GM19467 (cell line): ENCODE measurements around the gene ANKS4B.
"Not testable (repeated sequence)": the region's sequence is repeated elsewhere in the genome, so short reads cannot be mapped to it uniquely, and the experiment has no call there.

ENCODE experiments used
- ATAC-seq: cut with Tn5 transposase; IDR thresholded peaks from one replicate; pipeline ENCODE4 v1.9.1; 2021; ENCODE audit warnings: mild to moderate bottlenecking, moderate library complexity; ENCODE audit not compliant: unreplicated experiment

ANKS4B gene

DNA sequence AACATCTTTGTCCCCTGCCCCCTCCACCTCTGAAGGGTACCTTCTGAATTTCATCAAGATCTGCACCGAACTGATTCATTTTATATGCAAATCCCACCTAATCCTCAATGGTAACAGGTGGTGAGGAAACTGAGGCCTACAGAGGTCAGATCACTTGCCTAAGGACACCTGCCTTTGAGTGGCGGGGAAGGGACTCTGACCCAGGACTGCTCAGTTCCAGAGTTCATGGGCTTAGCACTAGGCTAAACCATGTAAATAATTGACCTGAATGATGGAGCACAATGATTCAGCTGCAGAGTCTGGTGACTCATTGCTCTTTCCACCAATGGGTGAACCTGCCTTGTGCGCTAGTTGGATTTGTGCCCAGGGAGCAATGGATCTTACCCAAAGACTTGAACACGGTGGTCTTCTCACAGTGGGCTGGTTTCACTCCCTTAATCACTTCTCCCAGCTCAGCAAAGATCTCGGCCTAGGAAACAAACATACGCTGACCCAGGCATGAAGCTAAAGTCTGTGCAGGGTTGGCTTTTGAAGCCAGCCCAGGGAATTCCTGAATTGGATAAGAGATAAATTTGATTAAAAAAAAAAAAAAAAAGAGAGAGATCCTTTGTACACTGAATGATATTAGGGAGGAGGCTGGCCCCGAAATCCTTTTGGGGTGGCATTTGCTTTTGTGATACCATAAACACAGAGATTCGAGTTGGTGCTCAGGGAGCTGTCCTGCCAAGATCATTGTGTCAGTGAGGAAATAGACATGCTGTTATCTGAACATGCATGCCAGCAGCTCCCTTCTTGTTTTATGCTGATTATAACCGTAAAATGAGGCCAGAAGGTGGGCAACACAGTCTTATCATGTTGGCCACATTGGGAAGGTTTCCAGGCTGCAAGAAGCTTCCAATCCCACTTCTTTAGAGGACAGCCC is 27.6 kb downstream of the ANKS4B start:
- no peak for ATAC-seq

DNA sequence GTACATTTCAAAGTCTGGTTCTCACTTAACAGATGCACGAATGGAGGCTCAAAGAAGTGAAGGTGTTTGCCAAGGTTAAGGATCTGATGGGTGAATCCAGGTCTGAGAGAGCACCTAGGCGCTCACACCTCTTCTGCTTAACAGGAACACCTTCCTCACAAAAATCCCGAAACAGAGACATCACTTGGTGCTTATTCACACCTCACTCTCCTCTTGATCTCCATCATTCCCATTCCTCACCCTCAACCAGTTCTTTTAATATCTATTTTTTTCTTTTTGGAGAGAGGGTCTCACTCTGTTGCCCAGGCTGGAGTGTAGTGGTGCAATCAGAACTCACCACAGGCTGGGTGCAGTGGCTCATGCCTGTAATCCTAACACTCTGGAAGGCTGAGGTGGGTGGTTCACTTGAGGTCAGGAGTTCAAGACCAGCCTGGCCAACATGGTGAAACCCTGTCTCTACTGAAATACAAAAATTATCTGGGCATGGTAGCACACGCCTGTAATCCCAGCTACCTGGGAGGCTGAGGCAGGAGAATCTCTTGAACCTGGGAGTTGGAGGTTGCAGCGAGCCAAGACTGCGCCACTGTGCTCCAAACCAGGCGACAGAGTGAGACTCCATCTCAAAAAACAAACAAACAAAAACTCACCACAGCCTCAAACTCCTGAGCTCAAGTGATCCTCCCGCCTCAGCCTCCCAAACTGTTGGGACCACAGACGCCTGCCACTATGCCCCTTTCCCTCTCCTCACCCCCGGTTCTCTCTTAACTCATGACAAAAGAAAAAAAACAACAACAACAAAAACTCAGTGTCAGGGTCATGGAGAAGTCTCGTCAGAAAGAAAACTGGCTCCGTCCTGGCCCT is 29.5 kb downstream of the ANKS4B start:
- ATAC-seq, result no peak

DNA sequence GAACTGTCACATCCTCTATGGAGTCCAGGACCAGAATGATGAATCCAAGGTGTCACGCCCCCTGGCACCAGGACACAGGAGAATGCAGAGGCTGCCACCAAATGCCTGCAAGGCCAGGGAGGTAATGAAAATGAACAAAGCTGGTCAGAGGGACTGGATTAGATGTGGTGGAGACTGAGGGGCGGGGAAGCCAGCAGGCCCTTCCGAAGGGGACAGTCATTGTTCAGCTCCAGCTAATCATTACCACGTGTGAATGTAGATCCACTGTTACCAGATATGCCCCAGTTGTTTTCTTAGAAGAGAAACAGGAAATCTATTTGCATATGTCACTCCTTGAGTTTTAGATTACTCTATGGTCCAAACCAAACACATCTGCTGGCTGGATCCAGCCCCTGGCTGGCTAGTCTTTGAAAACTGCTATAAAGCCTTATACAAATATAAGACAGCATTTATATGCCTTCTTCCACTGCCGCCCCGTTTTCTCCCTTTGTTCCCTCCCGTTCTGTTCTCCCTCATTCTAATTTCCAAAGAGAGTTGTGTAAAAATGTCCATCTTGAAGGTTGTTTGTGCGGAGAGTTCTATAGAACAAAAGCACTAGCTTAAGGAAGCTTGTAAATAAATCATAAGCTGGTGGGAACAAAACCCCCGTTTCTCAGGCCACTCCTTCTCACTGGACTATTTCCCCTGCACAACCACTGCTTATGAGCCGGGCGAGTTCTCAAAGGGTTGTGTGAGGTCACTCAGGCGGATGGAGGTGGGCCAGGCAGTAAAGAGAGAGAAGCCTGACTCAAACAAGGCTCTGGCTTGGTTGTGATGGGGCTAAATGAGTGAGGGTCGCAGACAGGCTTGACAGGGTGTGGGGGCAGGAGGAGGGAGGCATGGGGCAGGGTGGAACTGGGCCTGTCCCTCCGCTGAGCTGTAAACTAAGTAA is 30.4 kb downstream of the ANKS4B start:
- ATAC-seq, result peak; percentile 76

DNA sequence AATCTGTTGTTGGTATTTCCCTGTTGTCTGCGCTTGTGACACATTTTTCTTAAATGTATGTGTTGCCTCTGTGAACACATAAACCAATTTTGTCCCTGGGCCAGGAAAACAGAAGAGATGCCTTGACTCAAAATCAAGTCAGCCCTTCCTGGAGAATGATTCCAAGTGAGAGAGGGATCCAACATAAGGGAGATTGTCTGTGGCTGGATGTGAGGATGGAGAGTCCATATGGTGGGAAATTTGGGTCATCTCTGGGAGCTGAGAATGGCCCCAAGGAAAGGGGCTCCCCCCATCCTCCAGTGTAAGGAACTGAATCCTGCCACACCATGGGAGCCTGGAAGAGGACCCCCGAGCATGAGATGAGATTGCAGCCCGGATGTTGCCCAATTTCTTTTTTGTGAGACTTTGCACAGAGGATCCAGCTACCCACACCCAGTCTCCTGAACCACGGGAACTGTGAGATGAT is 31.1 kb downstream of the ANKS4B start:
- no peak for ATAC-seq

DNA sequence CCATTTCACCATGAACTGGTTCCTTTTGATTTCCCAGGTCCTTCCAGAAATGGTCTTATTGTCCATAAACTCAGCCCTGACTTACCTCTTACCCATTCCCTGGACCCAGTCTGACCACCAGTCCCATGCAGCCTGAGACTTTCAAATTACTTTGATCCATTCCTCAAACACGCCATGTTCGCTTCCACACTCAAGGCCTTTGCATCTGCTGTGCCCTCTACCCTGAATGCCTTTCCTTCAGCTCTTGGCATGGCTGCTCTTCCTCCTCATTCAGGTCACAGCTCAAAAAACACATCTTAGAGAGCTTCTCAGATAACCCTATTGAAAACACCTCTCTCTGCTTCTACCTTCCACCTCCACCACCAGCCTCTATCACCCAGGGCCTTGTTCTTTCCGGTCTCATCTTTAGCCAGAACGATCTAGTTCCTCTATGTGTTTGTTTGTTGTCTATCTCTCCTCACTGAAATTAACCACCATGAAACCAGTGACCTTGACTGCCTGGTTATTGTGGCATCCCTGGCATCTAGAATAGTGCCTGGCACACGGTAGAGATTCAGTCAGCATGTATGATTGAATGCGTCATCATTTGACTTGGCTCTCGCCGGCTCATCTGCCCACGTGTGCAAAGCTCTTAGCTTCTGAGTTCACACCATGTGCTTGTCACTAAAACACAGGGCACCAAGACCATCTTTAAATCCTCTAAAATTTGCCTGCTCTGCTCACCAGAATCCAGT is 31.8 kb downstream of the ANKS4B start:
- ATAC-seq, result no peak

DNA sequence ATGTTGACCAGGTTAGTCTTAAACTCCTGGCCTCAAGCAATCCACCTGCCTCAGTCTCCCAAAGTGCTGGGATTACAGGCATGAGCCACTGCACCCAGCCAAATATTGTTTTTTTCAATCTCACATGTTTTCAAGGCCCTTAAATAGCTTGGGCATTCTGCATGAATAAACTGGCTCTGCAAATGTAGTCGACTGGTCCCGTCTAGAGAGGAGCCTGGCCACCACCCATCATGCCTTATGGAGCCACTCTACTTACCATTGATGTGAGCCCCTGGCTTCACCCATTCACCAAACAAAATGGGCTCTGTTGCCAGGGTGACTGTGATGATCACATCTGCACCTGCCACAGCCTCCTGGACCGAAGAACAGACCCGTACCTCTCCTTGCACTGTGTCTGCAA is 33.8 kb downstream of the ANKS4B start:
- no peak for ATAC-seq

DNA sequence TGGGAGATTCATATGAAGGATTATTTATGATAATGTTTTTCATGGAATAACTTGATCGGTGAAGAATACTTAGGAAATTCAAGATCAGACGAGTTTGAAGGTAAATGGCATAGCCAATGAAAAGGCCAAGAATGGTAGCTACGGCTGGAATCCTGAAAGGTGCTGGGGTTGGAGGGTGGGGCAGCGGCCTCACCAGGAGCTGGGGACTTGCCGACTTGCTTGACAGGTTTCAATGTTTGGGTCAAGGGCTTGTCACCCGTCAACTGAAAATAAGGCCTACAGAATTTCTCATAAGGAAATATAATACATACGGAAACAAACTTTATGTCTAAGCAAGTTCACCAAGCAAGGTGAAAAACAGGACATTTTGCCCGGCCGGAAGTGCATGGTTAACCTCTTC is 34.7 kb downstream of the ANKS4B start:
- ATAC-seq, result no peak

DNA sequence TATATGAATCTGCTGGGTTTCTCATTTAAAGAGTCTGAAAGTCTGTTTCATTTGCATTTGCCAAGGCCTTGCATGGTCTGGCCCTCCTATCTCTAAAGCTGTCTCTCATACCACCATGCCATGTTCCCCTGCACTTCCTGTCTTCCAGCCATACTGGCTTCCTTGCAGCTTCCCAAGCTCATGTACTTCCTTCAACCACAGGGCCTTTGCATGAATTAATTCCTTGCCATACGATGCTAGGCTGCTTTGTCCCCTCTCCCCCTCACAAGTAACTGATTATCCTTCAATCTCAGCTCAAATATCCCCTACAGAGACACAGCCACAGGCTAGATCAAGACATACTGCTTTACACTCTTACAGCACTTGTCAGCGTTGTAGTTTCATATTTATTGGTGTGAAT is 38.8 kb downstream of the ANKS4B start:
- no peak for ATAC-seq

DNA sequence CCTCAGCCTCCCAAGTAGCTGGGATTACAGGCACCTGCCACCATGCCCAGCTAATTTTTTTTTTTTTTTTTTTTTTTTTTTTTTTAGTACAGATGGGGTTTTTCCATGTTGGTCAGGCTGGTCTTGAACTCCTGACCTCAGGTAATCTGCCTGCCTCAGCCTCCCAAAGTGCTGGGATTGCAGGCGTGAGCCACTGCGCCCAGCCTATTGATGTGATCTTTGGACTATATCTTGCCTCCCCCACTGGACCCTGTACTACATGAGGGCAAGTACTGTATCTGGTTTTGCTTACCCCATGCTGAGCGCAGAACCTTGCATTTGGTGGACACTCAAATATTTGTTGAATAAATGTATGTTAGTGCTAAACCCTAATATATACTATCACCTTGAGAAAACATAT is 39.3 kb downstream of the ANKS4B start:
- ATAC-seq, result not testable (repeated sequence)

DNA sequence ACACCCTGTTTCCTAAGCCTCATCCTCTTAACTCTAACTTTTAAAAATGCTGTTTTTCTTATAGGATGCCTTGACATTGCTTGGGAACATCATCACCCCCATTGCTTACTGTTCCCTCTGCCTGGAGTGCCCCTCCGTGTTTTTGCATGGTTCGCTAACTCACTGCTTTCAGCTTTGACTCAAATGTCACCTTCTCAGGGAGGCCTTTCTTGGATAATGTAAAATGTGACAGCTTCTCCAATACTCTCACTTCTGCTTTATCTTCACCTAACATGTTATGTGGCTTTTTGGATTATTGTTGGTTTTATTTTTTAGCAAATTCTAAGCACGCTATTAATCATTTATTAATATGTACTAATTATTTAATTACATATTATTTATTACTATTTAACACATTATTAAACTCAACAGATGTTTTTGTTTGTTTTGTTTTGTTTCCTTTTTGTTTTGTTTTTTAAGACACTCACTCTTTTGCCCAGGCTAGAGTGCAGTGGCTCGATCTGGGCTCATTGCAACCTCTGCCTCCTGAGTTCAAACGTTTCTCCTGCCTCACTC is 40.8 kb downstream of the ANKS4B start:
- ATAC-seq, result no peak

DNA sequence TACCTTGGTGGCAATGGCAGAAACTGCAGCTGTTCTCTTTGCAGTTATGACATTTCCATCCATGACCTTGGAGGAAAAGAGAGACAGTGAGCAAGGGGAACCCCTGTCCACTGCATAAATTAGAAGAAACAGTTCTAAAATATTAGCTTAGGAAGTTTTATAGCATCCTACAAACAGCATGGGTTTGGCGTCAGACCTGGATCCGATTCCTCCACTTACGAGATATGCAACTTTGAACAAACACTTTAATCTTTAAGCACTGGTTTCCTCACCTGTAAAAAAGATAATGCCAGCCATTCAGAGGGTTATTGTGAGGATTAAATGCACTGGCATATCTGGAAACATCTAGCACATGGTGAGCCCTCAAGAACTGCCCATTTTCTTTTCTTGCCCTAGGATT is 42.0 kb downstream of the ANKS4B start:
- ATAC-seq, result no peak

DNA sequence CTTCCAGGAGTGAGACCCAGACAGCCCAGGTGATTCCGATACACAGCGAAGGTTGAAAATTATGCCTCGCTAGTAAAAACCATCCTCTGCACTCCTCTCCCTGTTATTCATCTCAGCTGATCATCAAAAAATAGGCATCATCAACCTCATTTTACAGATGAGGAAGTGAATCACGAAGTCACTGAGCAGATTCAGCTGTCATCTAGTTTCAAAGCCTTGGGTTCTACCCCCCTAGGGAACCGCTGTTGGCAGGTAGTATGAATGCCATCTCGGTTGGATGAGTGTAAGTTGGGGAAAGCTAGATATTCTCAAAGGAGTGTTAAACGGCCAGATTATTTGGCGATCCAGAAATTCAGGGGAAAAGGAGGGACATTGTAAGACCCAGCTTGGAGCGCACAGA is 42.6 kb downstream of the ANKS4B start:
- no peak for ATAC-seq

DNA sequence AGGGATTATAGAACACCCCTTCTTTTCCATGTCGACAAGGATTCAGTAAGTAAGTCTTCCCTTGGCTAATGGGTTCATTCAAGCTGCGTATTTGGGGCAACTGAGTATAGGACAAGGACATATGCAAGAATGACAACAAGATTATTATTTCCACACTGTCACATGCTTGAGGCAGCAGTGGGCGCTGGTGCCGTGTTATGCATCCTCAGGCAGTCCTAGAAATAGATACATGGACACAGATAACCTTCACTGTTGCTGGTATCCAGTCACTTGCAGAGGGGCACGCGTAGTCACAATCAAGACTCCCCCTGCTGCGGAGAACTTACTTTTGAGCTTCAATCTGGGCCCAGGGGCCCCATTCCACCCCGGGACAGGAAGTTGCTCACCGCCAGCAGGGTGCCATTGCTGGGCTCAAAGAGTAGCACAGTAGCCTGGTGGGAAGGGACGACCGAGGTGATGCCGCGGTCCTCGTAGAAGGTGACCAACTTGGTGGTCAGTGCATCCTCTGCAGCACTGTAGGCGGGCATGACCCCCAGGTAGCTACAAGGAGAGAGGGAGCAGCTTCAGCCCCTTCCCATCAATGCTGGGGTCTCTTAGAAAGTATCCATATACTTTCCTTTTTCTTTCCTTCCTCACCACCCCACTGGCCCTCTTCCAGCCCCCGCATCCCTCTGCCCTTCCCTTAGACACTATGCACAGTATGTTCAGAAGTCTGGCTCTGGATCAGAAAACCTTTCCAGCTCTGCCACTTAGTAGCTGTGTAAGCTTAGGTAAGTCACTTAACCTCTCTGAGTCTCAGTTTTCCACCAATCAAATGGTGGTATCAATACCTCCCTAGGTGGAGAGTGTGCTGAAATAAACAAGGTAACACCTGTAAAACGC is 43.8 kb downstream of the ANKS4B start:
- ATAC-seq, result no peak

DNA sequence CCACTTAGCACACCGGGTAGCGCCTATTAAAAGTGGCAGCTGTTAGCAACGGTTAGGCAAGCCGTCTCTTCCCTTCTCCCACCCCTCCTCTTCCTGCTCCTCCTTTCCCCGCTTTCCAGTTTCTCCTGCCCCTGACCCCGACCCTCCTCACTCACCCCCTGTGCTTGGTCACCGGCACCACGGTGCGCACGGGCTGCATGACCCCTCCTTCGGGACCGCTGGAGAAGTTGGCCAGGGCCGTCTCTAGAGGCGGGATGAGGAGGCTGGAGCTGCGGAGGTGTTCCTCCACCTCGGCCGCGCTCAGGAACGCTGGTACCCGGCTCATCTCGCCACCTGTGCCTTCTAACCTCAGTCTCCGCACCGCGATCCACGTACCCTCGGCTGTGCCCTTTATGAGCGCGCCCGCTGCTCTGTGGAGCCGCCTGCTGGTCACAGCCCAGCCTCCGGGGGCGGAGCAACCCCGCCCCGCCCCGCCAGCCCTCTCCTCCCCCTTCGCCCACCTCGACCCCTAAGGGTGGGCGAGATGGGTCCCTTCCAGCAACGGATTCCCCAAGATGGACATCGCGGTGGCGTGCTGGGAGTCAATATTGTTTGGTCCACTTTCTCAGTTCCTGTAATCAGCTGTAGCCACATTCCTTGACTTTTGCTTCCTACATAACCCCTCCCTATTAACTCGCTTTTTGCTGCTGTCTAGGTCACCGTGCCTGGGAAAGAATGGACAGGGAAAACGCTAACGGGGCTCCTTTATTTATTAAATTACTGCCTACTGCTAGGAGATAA is 44.6 kb downstream of the ANKS4B start, which contains the start of gene CRYM:
CRYM (minus strand) TSS at position 364 of the 780 bp plus-strand sequence; CDS start at position 325, 39 bp downstream.
- ATAC-seq, result peak; percentile 53

DNA sequence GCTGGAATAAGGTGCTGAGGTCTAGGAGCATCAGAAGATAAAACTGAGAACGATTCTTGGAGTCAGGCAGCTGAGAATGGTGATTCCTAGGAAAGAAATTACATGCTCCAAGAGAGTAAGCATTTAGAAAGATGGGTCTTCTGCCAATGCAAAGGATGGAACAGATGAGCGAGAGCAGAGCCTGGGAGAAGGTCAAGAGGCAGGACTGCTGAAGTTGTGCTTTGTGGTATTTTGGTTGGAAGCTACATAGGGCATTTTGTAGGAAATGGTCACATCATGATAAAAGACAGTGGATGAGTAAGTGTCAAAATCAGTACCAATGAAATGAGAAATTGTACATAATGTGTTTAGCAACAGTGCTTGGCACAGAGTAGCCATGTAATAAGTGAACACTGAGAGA is 46.0 kb downstream of the ANKS4B start:
- no peak for ATAC-seq

DNA sequence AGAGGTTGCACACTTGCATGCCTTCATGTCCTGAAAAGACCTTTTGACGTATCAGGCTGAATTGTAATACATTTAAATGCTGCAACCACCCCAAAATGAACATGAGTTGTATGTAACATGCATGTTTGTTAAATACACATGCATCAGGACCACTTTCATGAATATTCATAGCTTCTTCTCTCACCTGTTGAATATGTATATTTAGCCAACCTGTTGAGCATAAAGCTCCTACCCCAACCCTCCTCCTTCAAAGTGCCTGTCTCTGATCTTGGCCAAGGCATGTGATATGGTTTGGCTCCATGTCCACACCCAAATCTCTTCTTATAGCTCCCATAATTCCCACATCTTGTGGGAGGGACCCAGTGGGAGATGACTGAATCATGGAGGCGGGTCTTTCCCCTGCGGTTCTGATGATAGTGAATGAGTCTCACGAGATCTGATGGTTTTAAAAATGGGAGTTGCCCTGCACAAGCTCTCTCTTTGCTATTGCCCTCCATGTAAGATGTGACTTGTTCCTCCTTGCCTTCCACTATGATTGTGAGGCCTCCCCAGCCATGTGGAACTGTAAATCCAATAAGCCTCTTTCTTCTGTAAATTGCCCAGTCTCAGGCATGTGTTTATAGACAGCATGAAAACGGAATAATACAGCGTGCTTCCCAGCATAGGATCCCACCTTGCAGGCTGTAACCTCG is 48.3 kb downstream of the ANKS4B start:
- no peak for ATAC-seq
